Activated CD4-positive, alpha-beta T cell treated with anti-CD3 and anti-CD28 coated beads, Interleukin-2, amount 50 U/mL, for 1 hour (primary cell): ENCODE measurements around the gene GLP2R.

Source experiments
- DNase-seq: peaks from one replicate; pipeline ENCODE4 v3.0.0-alpha.2; 2020

The GLP2R gene

GRCh38 chr17:9814337-9814945, 11.3 kb upstream of the GLP2R start:
- DNase-seq: no peak

GRCh38 chr17:9816472-9816871, 9.3 kb upstream of the GLP2R start:
- no peak for DNase-seq

GRCh38 chr17:9817086-9817485, 8.6 kb upstream of the GLP2R start:
- DNase-seq: no peak

GRCh38 chr17:9818760-9819159, 7.0 kb upstream of the GLP2R start:
- DNase-seq: no peak

- DNase-seq: no peak
Measured at GRCh38 chr17:9820448-9820847, 5.3 kb upstream of the GLP2R start.

GRCh38 chr17:9821921-9822320, 3.8 kb upstream of the GLP2R start, which contains the start of gene GSG1L2:
Gene GSG1L2 (minus strand): TSS chr17:9822079. CDS start chr17:9822071, 8 bp downstream.
- no peak for DNase-seq

GRCh38 chr17:9824094-9824493, 1.6 kb upstream of the GLP2R start:
- no peak for DNase-seq

GRCh38 chr17:9824797-9825338, 856 bp upstream of the GLP2R start:
- DNase-seq: no peak

- DNase-seq: no peak
Measured at GRCh38 chr17:9828296-9829295, 2.9 kb downstream of the GLP2R start.

- DNase-seq: no peak
Measured at GRCh38 chr17:9829343-9829742, 3.6 kb downstream of the GLP2R start.

GRCh38 chr17:9830711-9831110, 5.0 kb downstream of the GLP2R start:
- no peak for DNase-seq

GRCh38 chr17:9833922-9834321, 8.2 kb downstream of the GLP2R start:
- no peak for DNase-seq

- no peak for DNase-seq
Measured at GRCh38 chr17:9837551-9838471, 12.1 kb downstream of the GLP2R start.

GRCh38 chr17:9839433-9839832, 13.7 kb downstream of the GLP2R start:
- no peak for DNase-seq

GRCh38 chr17:9842057-9842758, 16.5 kb downstream of the GLP2R start:
- DNase-seq: no peak

- no peak for DNase-seq
Measured at GRCh38 chr17:9843152-9844010, 17.7 kb downstream of the GLP2R start.

- no peak for DNase-seq
Measured at GRCh38 chr17:9844153-9844552, 18.4 kb downstream of the GLP2R start.

- DNase-seq: no peak
Measured at GRCh38 chr17:9845306-9845705, 19.6 kb downstream of the GLP2R start.

GRCh38 chr17:9850151-9850550, 24.4 kb downstream of the GLP2R start:
- no peak for DNase-seq

GRCh38 chr17:9854255-9854654, 28.5 kb downstream of the GLP2R start:
- no peak for DNase-seq

- no peak for DNase-seq
Measured at GRCh38 chr17:9855036-9855435, 29.3 kb downstream of the GLP2R start.
